DMS153 treated with DMSO at 0.1 percent for 48 hours (cell line): Measurements from ENCODE around the gene AJM1.
"Not testable (repeated sequence)": the region's sequence is repeated elsewhere in the genome, so short reads cannot be mapped to it uniquely, and the experiment has no call there.

Source experiments
- DNase-seq: peaks from one replicate; lab custom pipeline; 2025; ENCODE audit not compliant: unreplicated experiment; lab: John Stamatoyannopoulos, UW

AJM1 gene

DNA sequence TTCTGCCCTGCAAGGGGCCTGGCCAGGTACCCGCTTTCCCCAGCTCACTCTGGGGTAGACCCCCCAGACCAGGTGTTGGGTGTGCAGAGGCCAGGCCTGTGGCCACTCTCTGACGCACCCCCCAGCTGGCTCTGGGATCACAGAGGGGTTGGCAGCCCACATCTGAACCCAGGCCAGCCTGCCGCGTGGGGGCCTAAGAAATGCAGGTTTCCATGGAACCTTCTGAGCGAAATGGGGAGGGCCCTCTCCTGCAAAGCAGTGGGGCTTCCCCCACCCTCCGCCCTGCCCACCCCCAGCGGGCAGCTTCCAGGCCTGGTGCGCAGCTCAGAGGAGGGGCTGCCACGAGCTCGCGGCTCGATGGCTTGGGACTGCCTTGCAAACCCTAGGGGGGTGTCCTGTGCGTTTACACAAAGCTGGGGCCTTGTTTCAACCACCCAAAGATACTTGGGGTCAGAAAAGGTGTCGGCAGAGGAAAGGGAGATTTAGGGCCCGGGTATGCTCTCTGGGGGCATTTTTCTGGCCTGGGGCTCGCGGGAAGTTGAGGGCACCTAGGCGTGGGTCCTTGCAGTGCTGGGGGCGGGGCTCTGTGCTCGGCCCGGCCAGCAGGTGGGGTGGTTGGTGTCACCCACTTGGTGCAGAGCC lies 1.0 kb downstream of the AJM1 start:
- DNase-seq: not testable (repeated sequence)

DNA sequence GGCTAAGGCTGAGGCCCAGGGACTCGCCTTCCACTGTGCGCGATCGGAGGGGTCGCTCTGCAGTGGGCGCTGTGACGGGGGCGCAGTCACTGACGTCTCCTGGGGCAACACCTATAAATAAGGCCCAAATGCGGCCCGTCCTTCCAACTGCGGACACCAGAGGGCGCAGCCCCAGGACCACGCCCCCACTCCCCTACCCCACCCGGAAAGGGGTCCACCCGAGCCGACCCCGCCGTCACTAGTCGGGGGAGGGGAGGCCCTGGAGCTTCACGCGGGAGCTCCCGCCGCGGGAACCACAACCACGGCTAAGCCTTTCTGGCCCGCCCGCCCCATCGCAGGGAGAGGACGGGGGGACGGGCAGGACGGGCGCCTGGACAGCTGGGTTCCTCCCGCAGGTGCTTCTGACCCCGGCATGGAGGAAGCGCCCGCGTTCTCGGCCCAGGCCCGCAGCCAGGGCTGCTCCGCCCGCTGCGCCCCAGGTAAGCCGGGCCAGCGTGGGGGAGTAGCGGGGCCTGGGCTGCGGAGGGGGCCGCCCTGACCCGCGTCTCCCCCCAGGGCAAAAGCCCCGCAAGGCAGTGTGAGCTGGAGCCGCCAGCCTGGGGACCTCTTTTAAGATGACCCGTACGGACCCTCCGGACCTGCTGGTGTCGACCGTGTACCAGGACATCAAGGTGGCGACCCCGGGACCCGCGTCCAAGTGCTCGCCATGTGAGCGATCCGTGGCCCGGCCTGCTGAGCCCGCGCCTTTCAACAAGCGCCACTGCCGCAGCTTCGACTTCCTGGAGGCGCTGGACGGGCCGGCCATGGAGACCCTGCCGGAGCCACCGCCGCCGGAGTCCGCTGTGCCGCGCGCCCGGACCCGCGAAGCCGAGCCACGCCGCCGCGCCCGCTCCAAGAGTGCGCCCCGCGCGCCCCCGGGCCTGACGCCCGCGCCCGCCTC lies 1.8 kb downstream of the AJM1 start:
- not testable (repeated sequence) for DNase-seq

DNA sequence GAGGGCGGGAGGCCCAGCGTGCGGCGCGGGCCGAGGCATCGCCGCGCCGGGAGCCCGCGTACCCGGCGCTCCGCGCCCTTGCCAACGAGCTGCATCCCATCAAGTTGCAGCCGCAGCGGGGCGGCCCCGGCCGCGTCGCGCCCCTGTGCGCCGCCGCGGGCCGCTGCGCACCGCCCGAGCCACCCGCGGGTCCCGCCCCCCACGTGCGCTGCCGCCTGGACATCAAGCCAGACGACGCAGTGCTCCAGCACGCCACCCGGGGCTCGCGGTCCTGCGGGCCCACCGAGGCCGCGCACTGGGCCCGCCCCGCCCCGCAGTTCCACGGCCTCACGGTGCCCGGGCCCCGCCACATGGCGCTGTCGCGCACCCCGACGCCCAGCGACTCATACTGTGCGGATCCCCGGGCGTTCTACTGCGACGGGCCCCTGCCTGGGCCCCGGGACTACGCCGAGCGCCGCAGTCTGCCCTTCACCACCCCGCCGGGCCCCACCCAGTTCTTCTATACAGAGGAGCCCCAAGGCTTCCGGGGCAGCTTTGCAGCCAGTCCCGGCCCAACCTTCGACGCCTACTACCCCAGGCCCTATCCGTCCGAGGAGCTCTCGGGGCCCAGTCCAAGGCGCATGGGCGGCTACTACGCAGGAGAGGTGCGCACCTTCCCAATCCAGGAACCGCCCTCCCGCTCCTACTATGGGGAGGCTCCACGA lies 2.6 kb downstream of the AJM1 start:
- DNase-seq: no peak

DNA sequence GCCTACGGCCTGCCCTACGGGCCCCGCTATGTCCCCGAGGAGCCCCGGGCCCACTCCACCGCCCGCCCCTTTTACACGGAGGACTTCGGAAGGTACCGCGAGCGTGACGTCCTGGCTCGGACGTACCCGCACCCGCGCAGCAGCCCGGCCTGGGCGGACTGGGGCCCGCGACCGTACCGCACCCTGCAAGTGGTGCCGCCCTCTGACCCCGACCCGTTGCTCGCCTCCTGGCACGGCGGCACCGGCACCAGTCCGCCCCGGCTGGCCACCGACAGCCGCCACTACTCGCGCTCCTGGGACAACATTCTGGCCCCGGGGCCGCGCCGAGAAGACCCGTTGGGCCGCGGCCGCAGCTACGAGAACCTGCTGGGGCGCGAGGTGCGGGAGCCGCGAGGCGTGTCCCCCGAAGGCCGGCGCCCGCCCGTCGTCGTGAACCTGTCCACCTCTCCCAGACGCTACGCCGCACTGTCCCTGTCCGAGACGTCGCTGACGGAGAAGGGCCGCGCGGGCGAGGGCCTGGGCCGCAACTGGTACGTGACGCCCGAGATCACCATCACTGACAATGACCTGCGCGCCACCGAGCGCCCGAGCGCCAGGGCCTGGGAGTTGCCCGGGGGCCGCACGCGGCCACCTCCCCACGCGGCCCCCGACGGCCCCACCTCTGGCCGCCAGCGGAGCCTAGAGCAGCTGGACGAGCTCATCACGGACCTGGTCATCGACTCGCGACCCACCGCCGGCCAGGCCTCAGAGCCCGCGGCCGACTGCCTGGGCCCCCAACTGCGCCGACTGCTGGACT lies 3.4 kb downstream of the AJM1 start:
- no peak for DNase-seq

DNA sequence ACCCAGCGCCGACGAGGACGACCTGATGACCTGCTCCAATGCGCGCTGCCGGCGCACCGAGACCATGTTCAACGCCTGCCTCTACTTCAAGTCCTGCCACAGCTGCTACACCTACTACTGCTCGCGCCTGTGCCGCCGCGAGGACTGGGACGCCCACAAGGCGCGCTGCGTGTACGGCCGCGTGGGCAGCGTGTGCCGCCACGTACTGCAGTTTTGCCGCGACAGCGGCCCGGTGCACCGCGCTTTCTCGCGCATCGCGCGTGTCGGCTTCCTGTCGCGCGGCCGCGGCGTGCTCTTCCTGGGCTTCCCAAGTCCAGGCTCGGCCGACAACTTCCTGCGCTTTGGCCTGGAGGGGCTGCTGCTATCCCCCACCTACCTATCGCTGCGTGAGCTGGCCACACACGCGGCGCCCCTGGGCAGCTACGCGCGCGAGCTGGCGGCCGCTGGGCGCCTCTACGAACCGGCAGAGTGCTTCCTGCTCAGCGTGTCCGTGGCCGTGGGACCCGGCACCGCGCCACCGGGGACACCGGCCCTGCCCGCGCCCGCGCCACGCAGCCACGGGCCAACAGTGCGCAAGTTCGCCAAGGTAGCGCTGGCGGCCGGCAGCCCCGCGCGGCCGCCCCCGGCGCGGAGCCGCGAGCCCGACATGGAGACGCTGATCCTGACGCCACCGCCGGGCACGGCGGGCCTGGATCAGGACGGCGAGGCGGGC lies 4.3 kb downstream of the AJM1 start:
- DNase-seq: no peak

DNA sequence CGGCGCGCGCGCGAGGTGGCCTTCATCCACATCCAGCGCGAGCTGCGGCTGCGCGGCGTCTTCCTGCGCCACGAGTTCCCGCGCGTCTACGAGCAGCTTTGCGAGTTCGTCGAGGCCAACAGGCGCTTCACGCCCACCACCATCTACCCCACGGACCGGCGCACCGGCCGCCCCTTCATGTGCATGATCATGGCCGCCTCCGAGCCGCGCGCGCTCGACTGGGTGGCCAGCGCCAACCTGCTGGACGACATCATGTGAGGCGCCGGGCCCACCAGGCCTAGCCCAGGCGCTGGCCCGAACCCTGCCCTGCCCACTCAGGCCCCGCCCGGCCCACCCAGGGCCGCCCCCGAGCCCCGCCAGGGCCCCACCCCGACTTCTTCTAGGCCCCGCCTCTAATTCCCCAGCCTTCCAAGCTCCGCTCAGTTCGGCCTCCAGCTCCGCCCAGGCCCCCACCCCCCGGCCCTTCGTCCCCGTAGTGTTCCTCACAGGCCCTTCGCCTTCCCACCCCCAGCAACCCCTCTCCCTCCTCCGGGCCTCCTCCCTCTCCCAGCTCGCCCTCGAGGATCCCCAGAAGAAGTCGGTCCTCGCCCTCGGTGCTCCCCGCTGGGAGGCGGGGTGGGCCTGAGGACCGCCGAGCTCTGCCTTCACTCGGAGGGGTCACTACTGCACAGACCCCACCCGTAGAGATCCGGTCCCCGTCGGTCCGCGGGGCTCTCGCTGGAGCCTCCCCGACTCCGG lies 5.0 kb downstream of the AJM1 start:
- no peak for DNase-seq

DNA sequence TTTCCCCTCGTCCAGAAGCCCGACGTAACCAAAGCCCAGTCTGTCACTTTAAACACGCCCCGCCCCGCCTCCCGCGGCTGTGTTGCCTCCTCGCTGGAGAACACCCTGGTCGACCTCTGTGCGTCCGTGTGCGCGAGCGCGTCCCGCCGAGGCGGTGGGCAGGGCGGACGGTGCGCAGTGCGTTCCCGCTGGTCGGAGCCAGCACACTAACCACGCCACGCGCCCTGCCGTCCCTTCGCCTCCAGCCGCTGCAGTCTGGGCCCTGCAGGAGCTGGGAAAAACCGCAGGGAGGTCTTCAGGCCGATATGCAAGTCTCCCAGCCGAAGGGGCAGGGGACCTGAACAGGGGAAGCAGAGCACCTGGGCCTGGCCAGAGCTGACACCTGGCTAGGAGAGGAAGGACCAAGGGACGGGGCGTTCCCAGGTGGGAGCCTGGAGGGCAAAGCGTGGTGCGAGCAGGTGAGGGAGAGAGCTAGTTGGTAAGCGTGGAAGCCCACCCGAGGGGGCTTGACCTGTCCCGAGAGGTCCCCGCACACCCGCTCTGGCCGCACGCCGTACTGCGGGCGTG lies 5.6 kb downstream of the AJM1 start:
- DNase-seq: peak; percentile 42

DNA sequence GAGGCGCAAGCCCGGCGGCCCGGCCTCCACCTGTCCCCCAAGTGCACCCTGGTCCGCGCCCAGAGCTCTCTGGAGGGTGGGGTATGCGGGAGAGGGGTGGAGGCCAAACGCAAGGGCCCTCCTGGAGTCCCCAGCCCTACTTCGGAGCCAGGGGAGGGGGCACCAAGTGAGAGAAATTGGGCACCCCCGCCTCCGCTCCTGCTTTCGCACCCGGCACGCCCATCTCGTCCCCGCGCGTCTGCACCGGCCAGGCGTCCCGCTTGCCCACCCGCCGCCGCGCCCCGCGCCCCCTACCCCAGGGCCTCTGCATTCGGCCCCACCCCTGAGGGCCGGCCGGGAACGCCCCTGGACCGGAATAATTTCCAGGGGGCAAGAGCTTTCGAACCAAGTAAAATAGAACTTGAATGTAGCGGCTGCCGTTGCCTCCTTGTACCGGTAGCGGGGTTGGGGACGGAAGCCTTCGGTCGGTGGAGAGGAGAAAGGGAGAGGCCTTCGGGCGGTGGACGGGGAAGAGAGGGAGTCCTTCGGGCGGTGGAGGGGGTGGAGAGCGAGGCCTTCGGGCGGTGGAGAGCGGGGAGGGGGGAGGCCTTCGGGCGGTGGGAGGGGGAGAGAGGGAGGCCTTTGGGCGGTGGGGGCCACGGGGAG lies 6.2 kb downstream of the AJM1 start:
- DNase-seq: peak; percentile 23

DNA sequence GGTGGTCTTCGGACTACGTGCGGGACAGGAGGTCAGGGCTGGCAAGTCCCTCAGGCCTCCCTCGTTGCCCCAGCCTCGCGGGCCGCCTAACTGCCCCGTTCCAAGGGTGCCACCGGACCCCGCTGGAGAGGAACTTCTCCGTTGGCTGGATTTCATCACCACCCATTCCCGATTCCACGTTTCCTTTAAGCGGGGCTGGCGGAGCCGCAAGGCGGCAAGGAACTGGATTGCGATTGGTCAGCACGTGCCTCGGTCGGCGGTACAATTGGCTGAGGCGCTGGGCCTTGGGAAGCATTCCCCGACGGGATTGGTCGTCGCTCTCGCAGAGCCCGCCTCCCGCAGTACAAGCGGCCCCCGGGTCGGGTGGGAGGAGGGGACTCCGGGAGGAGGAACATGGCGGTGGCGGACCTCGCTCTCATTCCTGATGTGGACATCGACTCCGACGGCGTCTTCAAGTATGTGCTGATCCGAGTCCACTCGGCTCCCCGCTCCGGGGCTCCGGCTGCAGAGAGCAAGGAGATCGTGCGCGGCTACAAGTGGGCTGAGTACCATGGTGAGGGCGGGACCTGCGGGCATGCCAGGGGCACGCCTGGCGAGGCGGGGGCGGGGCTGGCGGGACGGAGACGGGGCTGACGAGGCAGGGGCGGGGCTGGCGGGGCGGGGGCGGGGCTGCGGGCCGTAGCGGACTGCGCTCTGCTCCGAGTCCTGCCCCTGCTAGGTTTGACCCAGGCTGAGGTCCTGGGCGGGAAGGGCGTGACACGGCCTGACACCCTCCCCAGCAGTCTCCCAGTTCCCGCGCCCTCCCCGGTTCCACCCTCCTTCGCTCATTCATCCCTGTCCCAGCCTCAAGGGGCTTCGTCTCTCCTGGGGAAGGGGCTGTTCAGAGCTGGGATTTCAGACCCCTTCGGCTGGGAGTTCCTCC lies 7.0 kb downstream of the AJM1 start, which contains the start of gene PHPT1:
PHPT1 (plus strand) TSS at position 372 of the 922 bp plus-strand sequence; CDS start at position 394, 22 bp downstream.
- peak; percentile 98 for DNase-seq

DNA sequence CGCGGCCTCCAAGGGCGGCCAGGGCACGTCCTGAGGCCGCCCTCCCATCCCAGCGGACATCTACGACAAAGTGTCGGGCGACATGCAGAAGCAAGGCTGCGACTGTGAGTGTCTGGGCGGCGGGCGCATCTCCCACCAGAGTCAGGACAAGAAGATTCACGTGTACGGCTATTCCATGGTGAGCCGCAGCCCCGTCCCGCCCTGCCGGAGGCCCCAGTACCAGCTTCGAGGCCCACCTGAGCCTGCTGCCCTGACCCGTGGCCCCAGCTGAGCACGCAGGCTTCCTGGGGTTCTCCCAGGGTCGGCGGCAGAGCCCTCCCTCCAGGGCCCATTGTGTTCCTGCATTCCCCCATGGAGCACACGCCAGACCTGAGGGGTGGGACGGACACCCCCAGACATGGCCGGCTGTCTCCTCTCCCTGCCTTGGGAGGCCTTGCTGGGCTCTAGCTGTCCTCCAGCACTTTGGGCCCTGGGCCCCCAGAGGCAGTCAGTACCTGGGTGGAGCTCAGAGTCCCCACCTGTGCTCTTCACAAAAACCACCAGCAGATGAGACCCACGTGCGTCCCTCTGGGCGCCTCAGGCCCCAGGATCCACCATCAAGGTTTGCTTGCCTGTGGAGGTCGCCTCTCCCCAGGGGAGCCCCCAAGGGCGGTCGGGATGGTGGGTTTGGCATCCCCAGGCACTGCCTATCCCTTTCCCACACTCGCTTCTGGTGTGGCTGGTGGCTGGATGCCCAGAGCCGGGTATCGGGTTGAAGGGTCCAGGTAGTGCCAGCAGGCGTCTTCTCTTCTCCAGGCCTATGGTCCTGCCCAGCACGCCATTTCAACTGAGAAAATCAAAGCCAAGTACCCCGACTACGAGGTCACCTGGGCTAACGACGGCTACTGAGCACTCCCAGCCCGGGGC lies 7.9 kb downstream of the AJM1 start:
- DNase-seq: no peak

DNA sequence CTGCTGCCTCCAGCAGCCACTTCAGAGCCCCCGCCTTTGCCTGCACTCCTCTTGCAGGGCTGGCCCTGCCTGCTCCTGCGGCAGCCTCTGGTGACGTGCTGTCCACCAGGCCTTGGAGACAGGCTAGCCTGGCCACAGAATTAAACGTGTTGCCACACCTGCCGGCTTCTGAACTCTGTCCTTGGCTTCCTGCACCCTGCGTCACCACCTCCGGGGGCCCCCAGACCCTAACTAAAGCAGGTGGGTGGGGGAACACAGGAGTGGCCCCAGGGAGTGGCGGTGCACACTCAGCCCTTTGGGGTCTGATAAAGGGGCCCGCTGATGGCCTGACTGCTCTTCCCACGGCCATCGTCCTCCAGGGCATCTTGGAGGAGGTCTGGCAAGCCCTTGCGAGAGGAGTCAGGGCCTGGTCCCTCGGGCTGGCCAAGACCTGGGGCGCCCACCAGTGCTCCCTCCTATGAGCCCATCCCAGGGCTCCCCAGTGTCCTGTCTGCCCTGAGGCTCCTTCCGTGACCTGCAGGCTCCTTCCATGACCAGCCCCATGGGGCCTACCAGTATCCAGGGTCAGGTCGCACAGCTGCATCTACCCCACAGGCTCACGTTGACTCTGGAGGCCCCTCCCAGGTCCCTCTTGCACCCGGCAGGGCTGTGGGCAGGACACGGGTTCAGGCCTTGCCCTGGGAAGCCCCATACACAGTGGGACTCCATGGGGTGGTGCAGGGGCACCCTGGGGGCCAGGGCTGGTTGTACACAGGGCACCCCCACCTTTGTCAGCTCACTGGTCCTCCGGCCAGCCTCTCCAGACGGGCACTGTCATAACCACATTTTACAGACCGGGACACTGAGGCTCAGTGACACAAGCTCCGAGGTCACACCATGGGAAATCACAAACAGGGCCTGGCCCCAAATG lies 8.8 kb downstream of the AJM1 start:
- no peak for DNase-seq

DNA sequence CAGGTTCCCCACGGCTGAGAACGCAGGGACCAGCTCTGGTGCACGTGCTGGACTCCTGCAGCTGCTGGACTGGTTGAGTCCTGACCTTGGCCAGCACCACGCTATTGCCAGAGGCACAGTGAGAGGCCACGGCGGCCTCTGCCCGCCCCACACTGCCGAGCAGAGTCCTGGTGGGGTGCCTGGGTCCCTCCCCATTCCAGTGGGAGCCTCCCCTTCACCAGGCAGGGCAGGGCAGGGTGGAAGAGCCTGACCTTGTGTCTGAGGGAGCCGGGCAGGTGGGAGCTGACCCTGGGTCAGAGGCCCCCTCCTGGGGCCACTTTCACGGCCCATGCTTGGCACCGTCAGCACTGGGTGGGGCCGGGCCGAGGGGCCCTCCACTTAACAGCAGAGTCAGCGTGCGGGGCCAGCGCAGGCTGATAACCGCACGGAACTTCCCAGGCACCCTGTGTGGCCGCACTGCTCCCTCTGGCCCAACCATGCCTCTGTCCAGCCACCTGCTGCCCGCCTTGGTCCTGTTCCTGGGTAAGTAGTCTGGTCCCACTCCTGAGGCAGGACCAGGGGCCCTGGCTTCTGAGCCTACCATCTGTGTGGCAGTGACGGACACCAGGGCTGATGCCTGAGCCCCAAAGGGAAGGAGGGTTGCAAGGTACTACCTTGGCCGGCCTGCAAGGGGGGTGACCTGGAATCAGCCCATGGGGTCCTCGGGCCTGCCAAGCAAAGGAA lies 9.8 kb downstream of the AJM1 start, which contains the start of gene MAMDC4:
MAMDC4 (plus strand) TSS at position 406 of the 723 bp plus-strand sequence; CDS start at position 477, 71 bp downstream.
- DNase-seq: no peak

DNA sequence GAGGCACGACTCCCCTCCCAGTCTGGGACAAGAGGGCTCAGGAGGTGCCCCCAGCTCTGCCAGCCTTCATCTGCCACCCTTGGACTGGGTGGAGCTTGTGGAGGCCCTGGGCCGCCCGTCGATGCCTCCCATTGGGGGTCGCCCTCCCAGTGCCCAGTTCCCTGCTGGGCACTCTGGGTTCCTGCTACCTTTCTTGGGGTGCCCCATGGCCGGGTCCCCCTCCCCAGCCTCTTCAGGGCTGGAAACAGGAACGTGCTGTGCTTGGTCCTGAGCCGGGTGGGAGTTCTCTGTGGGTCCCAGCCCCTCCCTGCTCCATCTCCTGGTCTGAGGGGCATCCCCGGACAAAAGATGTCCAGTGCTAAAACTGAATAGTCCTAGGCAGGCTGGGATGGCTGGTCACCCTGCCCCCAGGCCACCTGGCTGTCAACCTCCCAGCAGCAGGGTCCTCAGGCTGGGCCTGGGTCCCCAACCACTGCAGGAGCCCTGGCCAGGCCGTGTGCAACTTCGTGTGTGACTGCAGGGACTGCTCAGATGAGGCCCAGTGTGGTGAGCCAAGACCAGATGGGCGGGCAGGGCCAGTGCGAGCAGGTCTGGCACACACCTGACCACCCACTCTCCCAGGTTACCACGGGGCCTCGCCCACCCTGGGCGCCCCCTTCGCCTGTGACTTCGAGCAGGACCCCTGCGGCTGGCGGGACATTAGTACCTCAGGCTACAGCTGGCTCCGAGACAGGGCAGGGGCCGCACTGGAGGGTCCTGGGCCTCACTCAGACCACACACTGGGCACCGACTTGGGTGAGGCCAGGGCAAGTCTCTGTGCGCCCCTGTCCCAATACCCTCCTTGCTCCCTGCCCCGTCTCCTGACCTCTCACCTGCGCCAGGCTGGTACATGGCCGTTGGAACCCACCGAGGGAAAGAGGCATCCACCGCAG lies 10.7 kb downstream of the AJM1 start:
- no peak for DNase-seq
